GM08714 (cell line): ENCODE results near the gene CUX1.
"Not testable (repeated sequence)": the region's sequence is repeated elsewhere in the genome, so short reads cannot be mapped to it uniquely, and the experiment has no call there.

Experiments
- H3K4me3 ChIP-seq: fragments of 200-500 bp; sonication (Bioruptor generic); 2 replicates; pipeline ENCODE4 v1.5.1; 2014; ENCODE audit warnings: mild to moderate bottlenecking, low read length, inconsistent platforms
- ZNF274 ChIP-seq: IDR thresholded peaks from 2 replicates; pipeline ENCODE4 v1.6.1; 2012; ENCODE audit warnings: mild to moderate bottlenecking, low read depth, low read length

CUX1 gene

GRCh38 chr7:102227371-102227770, 409.9 kb downstream of the CUX1 start:
- TF ChIP-seq ZNF274, result no peak
- H3K4me3 ChIP-seq, result no peak overlapping the region

GRCh38 chr7:102228935-102229334, 411.5 kb downstream of the CUX1 start:
- TF ChIP-seq ZNF274, result no peak
- H3K4me3 ChIP-seq, result no peak overlapping the region

DNA sequence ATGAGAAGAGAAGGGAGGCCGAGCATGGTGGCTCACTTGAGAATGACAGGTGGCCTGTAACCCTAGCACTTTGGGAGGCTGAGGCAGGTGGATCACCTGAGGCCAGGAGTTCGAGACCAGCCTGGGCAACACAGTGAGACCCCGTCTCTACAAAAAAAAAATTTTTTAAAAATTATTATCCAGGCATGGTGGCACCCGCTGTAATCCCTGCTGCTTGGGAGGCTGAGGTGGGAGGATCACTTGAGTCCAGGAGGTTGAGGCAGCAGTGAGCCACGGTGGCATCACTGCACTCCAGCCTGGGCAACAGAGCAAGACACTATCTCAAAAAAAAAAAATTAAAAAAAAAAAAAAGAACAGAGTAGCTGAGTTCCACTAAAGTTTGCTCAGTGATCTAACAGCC, 412.7 kb downstream of the CUX1 start:
- not testable (repeated sequence) for H3K4me3 ChIP-seq

DNA sequence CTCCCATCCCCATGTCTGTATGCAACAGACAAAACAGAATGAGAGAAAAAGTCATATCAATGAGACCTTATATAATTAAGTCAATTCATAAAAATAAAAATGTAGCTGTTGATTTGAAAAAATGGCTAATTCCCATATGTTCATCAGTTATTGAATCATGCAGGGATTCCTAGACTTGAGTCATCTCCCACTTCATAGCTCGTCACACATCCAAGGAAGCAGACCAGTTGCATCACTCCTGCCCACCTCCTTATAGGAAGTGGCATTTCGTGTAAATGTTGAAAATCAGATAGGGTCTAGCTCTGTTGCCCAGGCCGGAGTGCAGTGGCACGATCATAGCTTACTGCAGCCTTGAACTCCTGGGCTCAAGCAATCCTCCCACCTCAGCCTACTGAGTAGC, 413.2 kb downstream of the CUX1 start:
- H3K4me3 ChIP-seq, result no peak overlapping the region

DNA sequence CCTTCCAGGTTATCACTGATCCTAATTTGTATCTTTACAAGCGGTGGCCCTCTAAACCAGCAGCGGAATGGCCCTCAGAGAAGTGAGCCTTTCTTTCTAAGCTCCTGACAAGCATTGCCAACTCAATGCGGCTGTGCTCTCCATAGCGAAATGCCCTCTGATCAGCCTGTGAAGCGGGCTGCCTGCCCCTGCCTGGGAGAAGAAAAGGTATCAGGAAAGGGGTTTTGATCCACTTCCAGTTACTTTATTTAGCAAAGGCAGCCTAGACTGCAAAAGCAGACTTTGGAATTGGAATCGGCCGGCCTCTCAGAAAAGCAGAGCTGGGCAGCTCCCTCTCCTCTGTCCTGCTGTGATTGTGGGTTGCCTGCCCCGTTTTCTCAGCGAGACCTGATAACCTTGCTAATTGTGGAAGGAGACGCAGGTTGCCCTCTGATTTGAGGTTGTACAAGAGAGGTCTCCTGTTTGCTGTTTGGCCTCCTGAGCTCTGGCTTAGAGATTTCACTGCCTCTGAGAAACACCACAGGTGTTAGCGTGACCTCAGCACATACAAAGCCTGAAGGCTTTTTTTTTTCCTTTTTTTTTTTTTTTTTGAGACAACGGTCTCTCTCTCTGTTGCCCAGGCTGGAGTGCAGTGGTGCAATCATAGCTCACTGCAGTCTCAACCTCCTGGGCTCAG, 415.3 kb downstream of the CUX1 start:
- TF ChIP-seq ZNF274, result no peak
- no peak overlapping the region for H3K4me3 ChIP-seq

More for the DNA sequence above, 413.2 kb downstream of the CUX1 start:
- TF ChIP-seq ZNF274, result no peak

DNA sequence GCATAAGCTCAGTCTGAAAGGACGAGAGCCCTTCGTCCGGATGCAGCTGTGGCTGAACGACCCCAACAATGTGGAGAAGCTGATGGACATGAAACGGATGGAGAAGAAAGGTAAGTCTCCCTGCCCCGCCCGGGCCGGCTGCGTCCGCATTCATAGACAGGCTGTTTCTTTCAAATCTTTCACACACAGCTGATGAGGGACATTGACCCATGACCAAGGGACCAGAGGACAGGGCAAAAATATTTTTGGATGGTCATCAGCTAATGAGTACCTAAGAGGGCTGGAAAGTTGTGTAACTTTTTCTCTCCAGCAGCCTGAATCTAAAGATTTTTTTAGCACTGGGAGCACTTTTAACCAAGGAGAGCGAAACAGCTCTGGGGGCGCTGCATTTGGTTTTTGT, 416.7 kb downstream of the CUX1 start:
- no peak for TF ChIP-seq ZNF274
- H3K4me3 ChIP-seq, result no peak overlapping the region

GRCh38 chr7:102234801-102235550, 417.6 kb downstream of the CUX1 start:
- H3K4me3 ChIP-seq, result no peak overlapping the region
- TF ChIP-seq ZNF274, result no peak

DNA sequence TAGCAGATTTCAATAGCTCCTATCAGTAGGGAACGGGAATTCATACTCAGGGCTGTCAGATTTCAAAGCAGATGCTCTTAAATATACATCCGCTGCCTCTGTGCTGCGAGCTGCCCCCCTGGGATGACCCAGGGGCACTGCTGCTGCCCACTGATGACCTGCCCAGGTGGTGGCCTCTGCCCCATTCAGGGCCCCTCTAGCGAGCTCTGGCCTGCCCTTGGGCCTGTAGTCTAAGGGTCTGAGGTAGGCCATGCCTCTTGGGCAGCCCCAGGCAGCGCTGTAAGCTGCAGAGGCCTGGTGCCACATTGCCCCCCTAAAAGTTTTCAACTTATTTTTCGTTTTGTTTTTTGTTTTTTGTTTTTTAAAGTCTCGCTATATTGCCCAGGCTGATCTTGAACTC, 418.7 kb downstream of the CUX1 start:
- H3K4me3 ChIP-seq, result no peak overlapping the region
- TF ChIP-seq ZNF274, result no peak

DNA sequence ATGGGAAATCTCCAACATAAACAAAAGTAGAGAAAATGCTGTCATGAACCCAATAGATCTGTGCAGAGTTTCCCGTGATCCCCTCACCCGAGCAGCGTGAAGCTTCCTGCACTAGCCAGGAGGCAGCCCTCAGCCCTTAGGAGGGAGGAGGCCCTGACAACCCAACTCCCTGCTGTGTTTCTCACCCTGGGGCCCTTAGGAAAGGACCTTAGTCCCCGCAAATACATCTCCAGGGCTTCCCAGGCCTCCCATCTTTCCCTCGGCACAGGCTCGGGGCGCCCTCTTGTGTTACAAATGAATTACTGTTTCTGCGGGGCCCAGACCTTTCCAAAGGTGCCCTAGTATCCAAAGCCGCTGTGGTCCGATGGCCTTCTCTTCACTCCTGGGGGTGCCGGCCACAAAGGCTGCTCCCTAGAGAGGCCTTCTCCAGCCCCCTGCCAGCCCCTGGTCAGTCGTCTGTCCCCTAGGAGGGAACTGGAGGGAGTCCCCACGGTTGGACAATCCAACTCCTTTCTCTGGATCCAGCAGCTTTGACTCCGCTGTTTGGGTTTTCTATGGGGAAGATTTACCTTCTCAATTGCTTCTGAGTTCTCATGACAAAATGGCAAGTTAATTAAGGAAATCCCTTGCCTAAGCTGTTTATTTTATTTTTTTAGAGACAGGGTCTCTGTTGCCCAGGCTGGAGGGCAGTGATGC, 419.3 kb downstream of the CUX1 start:
- H3K4me3 ChIP-seq, result no peak overlapping the region
- no peak for TF ChIP-seq ZNF274

DNA sequence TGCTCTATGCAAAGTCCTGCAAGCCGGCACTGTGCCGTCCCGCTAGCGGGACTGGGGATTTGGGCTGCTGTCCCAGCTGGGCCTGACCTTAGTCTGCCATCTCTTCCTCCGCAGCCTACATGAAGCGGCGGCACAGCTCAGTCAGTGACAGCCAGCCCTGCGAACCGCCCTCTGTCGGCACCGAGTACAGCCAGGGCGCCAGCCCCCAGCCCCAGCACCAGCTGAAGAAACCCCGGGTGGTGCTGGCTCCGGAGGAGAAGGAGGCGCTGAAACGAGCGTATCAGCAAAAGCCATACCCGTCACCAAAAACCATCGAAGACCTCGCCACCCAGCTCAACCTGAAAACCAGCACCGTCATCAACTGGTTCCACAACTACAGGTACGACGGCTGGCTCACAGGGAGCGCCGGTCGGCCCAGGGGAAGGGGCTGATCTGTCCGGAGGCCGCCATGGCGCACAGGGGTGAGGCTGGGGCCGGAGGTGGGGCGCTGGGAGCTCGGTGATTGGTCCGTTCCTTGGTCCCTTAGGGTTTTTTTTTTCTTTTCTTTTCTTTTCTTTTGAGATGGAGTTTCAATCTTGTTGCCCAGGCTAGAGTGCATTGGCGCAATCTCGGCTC, 421.9 kb downstream of the CUX1 start:
- TF ChIP-seq ZNF274, result no peak

DNA sequence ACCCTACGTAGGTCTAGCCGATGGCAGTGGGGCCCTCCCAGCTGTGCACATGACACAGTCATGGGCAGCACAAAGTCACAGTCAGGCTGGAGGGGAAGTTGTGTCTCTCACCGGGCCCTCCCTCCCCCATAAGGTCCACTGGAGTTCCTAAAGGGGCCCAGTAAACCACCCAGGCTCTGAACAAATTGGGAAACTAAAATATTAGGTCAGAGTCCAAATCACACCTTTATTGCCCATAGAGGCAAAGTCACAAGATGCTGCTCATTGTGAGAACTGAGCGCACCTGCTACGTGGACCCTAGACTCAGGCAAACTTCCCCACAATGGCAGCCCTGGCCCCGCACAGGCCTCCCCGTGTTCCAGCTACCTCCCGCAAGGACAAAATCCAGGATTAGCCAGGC, 424.0 kb downstream of the CUX1 start:
- H3K4me3 ChIP-seq, result no peak overlapping the region
- TF ChIP-seq ZNF274, result no peak

More for the DNA sequence above, 421.9 kb downstream of the CUX1 start:
- no peak overlapping the region for H3K4me3 ChIP-seq

DNA sequence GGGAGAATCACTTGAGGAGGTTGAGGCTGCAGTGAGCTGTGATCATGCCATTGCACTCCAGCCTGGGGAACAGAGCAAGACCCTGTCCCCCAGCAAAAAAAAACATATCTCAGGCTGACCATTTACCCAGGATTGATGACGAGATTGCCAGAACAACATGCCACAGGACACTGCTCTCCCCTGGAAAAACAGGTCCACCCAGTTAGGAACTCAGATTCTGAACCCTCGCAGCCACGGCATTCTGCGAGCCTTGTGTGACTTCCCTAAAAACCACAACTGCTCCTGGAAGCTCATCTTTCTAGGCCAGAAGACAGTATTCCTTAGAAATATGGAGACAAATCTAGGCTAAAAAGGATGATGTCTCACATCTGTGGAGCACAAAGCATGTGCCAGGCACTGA, 427.2 kb downstream of the CUX1 start:
- no peak for TF ChIP-seq ZNF274

DNA sequence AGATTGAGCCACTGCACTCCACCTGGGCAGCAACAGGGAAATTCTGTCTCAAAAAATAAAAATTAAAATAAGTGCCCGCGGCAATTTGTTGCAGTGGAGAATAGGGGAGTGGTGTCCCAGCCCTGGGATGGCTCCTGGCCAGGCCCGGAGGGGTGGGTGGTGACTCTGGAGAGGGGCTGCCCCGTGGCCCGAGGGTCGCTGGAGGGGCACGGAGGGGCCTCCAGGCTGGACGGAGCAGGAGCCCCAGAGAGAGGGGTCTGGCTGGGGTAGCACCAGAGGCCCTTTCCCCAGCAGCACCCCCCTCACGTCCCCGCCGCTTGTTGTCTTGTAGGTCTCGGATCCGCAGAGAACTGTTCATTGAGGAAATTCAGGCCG, 430.6 kb downstream of the CUX1 start:
- TF ChIP-seq ZNF274, result no peak
- H3K4me3 ChIP-seq, result no peak overlapping the region

More for the DNA sequence above, 427.2 kb downstream of the CUX1 start:
- no peak overlapping the region for H3K4me3 ChIP-seq

GRCh38 chr7:102248456-102249395, 431.3 kb downstream of the CUX1 start:
- no peak for TF ChIP-seq ZNF274
- H3K4me3 ChIP-seq, result no peak overlapping the region
